WTC11 (cell line): ENCODE measurements around the gene TTC4. TPM values are rescaled to one million over a fixed set of nuclear protein-coding genes. Genes with fewer than 3 reads are reported as not detected.

Experiments used
- ATAC-seq: fragments of 200-7000 bp; cut with Tn5 transposase; 2 replicates; pipeline ENCODE4 v1.10.0; 2021; ENCODE audit warnings: mild to moderate bottlenecking, moderate library complexity
- CTCF ChIA-PET: fragments of 300-600 bp; sonication (Branson Sonifier 250); formaldehyde crosslinking; loops from one replicate; lab custom pipeline; 2021; ENCODE audit warnings: antibody characterized with exemption; lab: Charles Lee
- POLR2A ChIA-PET: fragments of 350-600 bp; sonication (Branson Sonifier 250); formaldehyde crosslinking; loops from one replicate; lab custom pipeline; 2021; ENCODE audit warnings: antibody characterized with exemption; lab: Charles Lee
- DNase-seq: peaks from one replicate; pipeline ENCODE4 v3.0.0; 2021; ENCODE audit warnings: low spot score
- H3K27ac Mint-ChIP-seq: 2 replicates; pipeline ENCODE4 v1.8.0; 2021; ENCODE audit warnings: mixed read lengths
- H3K27me3 Mint-ChIP-seq: 2 replicates; pipeline ENCODE4 v1.8.0; 2021; ENCODE audit warnings: low read depth, mild to moderate bottlenecking, moderate library complexity, mixed read lengths
- H3K36me3 Mint-ChIP-seq: 2 replicates; pipeline ENCODE4 v1.8.0; 2021; ENCODE audit warnings: mixed read lengths
- H3K4me1 Mint-ChIP-seq: 2 replicates; pipeline ENCODE4 v1.8.0; 2022; ENCODE audit warnings: mixed read lengths
- H3K4me3 Mint-ChIP-seq: 2 replicates; pipeline ENCODE4 v1.8.0; 2021; ENCODE audit warnings: mild to moderate bottlenecking, moderate library complexity, mixed read lengths
- H3K9me3 Mint-ChIP-seq: 2 replicates; pipeline ENCODE4 v1.8.0; 2021; ENCODE audit warnings: mixed read lengths
- FOXP1 ChIP-seq: sonication (generic); formaldehyde crosslinking; IDR thresholded peaks from 2 replicates; pipeline ENCODE4 v1.8.0; 2022; ENCODE audit warnings: missing genetic modification reagents, mild to moderate bottlenecking, moderate library complexity, borderline replicate concordance
- GABPB1 ChIP-seq: sonication (generic); formaldehyde crosslinking; IDR thresholded peaks from 2 replicates; pipeline ENCODE4 v1.8.1; 2023; ENCODE audit warnings: mild to moderate bottlenecking, missing genetic modification reagents
- GTF2I ChIP-seq: fragments of 250-450 bp; sonication (Bioruptor Pico); conservative IDR thresholded peaks from 2 replicates; pipeline ENCODE4 v1.4.0; 2021; ENCODE audit warnings: mild to moderate bottlenecking
- IRF2 ChIP-seq: sonication (generic); formaldehyde crosslinking; IDR thresholded peaks from 2 replicates; pipeline ENCODE4 v1.8.0; 2022; ENCODE audit warnings: low read depth, missing genetic modification reagents, borderline replicate concordance
- JAZF1 ChIP-seq: fragments of 250-450 bp; sonication (Bioruptor Pico); IDR thresholded peaks from 2 replicates; pipeline ENCODE4 v1.9.0; 2021; ENCODE audit warnings: moderate library complexity, mild to moderate bottlenecking, inconsistent platforms
- KAT7 ChIP-seq: sonication (generic); formaldehyde crosslinking; IDR thresholded peaks from 2 replicates; pipeline ENCODE4 v1.8.1; 2023; ENCODE audit warnings: missing genetic modification reagents, mild to moderate bottlenecking, borderline replicate concordance
- NFATC4 ChIP-seq: fragments of 250-450 bp; sonication (Bioruptor Pico); IDR thresholded peaks from 2 replicates; pipeline ENCODE4 v1.9.0; 2021; ENCODE audit warnings: mild to moderate bottlenecking
- NFYB ChIP-seq: sonication (generic); formaldehyde crosslinking; conservative IDR thresholded peaks from 2 replicates; pipeline ENCODE4 v1.8.0; 2022; ENCODE audit warnings: low read depth, missing genetic modification reagents
- NR2C2 ChIP-seq: sonication (generic); formaldehyde crosslinking; IDR thresholded peaks from 2 replicates; pipeline ENCODE4 v1.8.0; 2022; ENCODE audit warnings: mild to moderate bottlenecking, missing genetic modification reagents
- OVOL2 ChIP-seq: fragments of 250-450 bp; sonication (Bioruptor Pico); IDR thresholded peaks from 2 replicates; pipeline ENCODE4 v1.9.0; 2021; ENCODE audit warnings: mild to moderate bottlenecking, borderline replicate concordance
- PRRX2 ChIP-seq: fragments of 250-450 bp; sonication (Bioruptor Pico); IDR thresholded peaks from 2 replicates; pipeline ENCODE4 v1.8.0; 2021; ENCODE audit warnings: mild to moderate bottlenecking
- SMAD3 ChIP-seq: sonication (generic); formaldehyde crosslinking; IDR thresholded peaks from 2 replicates; pipeline ENCODE4 v1.8.0; 2022; ENCODE audit warnings: missing genetic modification reagents, mild to moderate bottlenecking, borderline replicate concordance
- SOX15 ChIP-seq: fragments of 250-450 bp; sonication (Bioruptor Pico); IDR thresholded peaks from 2 replicates; pipeline ENCODE4 v1.9.0; 2021; ENCODE audit warnings: mild to moderate bottlenecking
- TCF7 ChIP-seq: sonication (generic); formaldehyde crosslinking; IDR thresholded peaks from 2 replicates; pipeline ENCODE4 v1.8.0; 2022; ENCODE audit warnings: mild to moderate bottlenecking, low read depth, missing genetic modification reagents, moderate library complexity
- TEAD4 ChIP-seq: sonication (generic); formaldehyde crosslinking; IDR thresholded peaks from 2 replicates; pipeline ENCODE4 v1.8.0; 2022; ENCODE audit warnings: mild to moderate bottlenecking, missing genetic modification reagents
- TP53 ChIP-seq: sonication (generic); formaldehyde crosslinking; IDR thresholded peaks from 2 replicates; pipeline ENCODE4 v1.8.1; 2023; ENCODE audit warnings: mild to moderate bottlenecking, missing genetic modification reagents
- ZNF121 ChIP-seq: sonication (generic); formaldehyde crosslinking; IDR thresholded peaks from 2 replicates; pipeline ENCODE4 v1.8.0; 2023; ENCODE audit warnings: missing genetic modification reagents
- ZNF263 ChIP-seq: sonication (generic); formaldehyde crosslinking; IDR thresholded peaks from 2 replicates; pipeline ENCODE4 v1.8.1; 2022; ENCODE audit warnings: low read depth, mild to moderate bottlenecking, moderate library complexity, missing genetic modification reagents
- total RNA-seq: library from RNA; stranded (reverse); gene quantifications from 3 replicates; pipeline ENCODE4 v1.2.3, GENCODE V29; 2021
- TF ChIP-seq, protein P1 (sequence below): sonication (generic); formaldehyde crosslinking; IDR thresholded peaks from 2 replicates; pipeline ENCODE4 v1.8.1; 2023; ENCODE audit warnings: mild to moderate bottlenecking, moderate library complexity, missing genetic modification reagents
- TF ChIP-seq, protein P2 (sequence below): sonication (generic); formaldehyde crosslinking; IDR thresholded peaks from 2 replicates; pipeline ENCODE4 v1.8.1; 2023; ENCODE audit warnings: mild to moderate bottlenecking, missing genetic modification reagents
- TF ChIP-seq, protein P3 (sequence below): fragments of 250-450 bp; sonication (Bioruptor Pico); IDR thresholded peaks from 2 replicates; pipeline ENCODE4 v1.9.0; 2021; ENCODE audit warnings: mild to moderate bottlenecking
- TF ChIP-seq, protein P4 (sequence below): sonication (generic); formaldehyde crosslinking; IDR thresholded peaks from 2 replicates; pipeline ENCODE4 v1.8.1; 2023; ENCODE audit warnings: mild to moderate bottlenecking, missing genetic modification reagents, borderline replicate concordance

Gene TTC4
- total RNA-seq, 1 experiment from 2014 or later = 18.8 TPM

DNA sequence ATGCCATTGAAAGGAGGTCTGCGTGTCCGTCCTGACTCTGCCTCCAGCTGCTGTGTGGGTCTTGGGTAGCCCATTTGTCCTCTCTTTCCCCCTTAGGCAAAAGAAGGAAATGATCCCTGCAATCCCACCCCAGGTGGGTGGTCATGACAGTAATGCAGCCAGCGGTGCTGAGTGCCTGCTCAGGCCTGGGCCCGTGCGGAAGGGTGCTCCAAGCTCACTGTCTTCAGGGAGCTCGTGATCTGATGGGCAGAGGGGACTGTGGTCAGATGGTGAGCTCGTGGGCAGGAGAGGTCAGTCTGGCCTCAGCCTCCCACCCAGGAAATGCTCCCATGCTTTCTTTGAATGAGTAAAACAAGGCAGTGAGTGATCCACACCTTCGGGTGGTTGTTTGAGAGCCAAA lies 35.3 kb upstream of the TTC4 start:
- Mint-ChIP-seq H3K4me1 (peaks cover 10% of the 10 kb centered on the region), H3K27ac (no peak overlapping the region)
- CTCF ChIA-PET = interaction anchor here (0.7 to 2.5 kb wide), 2 partner anchors 111 to 120 kb away, joined by 4 to 10 read pairs; partner anchors contain the start of gene TTC22

DNA sequence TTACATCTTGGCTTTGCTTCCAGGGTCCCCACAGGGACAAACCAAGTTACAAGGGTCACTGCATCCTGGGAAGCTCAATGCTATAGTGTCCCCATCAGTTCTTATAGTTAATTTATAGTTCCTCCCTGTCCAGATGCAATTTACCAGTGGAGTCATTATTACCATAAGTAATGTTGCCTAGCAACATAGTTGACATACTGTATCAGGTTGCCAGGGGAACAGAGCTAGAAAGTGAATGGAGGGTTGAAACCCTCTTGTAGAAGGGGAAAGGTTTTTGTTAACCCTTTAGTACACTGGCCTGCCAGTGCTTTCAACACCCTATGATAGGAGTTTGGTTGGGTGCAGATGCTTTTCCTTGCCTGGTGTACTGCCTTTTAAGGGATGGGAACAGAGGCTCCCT lies 34.3 kb upstream of the TTC4 start:
- TF ChIP-seq JAZF1 (CRISPR knock-in tag) (no peak), IRF2 (CRISPR knock-in tag) (no peak), TEAD4 (CRISPR knock-in tag) (no peak), ZNF121 (CRISPR knock-in tag) (no peak), GTF2I (CRISPR knock-in tag) (no peak), GABPB1 (CRISPR knock-in tag) (no peak), ZNF263 (no peak)
- TF ChIP-seq, protein P1, sequence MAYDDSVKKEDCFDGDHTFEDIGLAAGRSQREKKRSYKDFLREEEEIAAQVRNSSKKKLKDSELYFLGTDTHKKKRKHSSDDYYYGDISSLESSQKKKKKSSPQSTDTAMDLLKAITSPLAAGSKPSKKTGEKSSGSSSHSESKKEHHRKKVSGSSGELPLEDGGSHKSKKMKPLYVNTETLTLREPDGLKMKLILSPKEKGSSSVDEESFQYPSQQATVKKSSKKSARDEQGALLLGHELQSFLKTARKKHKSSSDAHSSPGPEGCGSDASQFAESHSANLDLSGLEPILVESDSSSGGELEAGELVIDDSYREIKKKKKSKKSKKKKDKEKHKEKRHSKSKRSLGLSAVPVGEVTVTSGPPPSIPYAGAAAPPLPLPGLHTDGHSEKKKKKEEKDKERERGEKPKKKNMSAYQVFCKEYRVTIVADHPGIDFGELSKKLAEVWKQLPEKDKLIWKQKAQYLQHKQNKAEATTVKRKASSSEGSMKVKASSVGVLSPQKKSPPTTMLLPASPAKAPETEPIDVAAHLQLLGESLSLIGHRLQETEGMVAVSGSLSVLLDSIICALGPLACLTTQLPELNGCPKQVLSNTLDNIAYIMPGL (CRISPR knock-in tag) = no peak
- TF ChIP-seq, protein P2, sequence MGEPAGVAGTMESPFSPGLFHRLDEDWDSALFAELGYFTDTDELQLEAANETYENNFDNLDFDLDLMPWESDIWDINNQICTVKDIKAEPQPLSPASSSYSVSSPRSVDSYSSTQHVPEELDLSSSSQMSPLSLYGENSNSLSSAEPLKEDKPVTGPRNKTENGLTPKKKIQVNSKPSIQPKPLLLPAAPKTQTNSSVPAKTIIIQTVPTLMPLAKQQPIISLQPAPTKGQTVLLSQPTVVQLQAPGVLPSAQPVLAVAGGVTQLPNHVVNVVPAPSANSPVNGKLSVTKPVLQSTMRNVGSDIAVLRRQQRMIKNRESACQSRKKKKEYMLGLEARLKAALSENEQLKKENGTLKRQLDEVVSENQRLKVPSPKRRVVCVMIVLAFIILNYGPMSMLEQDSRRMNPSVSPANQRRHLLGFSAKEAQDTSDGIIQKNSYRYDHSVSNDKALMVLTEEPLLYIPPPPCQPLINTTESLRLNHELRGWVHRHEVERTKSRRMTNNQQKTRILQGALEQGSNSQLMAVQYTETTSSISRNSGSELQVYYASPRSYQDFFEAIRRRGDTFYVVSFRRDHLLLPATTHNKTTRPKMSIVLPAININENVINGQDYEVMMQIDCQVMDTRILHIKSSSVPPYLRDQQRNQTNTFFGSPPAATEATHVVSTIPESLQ (CRISPR knock-in tag) = no peak
- TF ChIP-seq, protein P3, sequence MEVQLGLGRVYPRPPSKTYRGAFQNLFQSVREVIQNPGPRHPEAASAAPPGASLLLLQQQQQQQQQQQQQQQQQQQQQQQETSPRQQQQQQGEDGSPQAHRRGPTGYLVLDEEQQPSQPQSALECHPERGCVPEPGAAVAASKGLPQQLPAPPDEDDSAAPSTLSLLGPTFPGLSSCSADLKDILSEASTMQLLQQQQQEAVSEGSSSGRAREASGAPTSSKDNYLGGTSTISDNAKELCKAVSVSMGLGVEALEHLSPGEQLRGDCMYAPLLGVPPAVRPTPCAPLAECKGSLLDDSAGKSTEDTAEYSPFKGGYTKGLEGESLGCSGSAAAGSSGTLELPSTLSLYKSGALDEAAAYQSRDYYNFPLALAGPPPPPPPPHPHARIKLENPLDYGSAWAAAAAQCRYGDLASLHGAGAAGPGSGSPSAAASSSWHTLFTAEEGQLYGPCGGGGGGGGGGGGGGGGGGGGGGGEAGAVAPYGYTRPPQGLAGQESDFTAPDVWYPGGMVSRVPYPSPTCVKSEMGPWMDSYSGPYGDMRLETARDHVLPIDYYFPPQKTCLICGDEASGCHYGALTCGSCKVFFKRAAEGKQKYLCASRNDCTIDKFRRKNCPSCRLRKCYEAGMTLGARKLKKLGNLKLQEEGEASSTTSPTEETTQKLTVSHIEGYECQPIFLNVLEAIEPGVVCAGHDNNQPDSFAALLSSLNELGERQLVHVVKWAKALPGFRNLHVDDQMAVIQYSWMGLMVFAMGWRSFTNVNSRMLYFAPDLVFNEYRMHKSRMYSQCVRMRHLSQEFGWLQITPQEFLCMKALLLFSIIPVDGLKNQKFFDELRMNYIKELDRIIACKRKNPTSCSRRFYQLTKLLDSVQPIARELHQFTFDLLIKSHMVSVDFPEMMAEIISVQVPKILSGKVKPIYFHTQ (CRISPR knock-in tag) = no peak
- TF ChIP-seq, all 79 proteins: peak for 0
- DNase-seq (no peak), ATAC-seq (no peak)
- H3K36me3 Mint-ChIP-seq = no peaks in the 10 kb centered on the region
- no peaks in the 10 kb centered on the region for H3K9me3 Mint-ChIP-seq
- CTCF ChIA-PET = interaction anchor here (0.7 to 0.9 kb wide), 2 partner anchors 9 to 150 kb away, joined by 3 read pairs; no protein-coding TSS in a partner anchor
- H3K27ac Mint-ChIP-seq = no peak overlapping the region
- POLR2A ChIA-PET = no interaction called here
- H3K4me1 Mint-ChIP-seq = peaks cover 10% of the 10 kb centered on the region
- peaks cover 3% of the 10 kb centered on the region; the same call in 1 of the 2 replicates for H3K27me3 Mint-ChIP-seq
- H3K4me3 Mint-ChIP-seq = no peak overlapping the region

More for the DNA sequence above, 35.3 kb upstream of the TTC4 start:
- Mint-ChIP-seq H3K9me3 (no peaks in the 10 kb centered on the region), H3K36me3 (no peaks in the 10 kb centered on the region), H3K27me3 (peaks cover 3% of the 10 kb centered on the region; the same call in 1 of the 2 replicates), H3K4me3 (no peak overlapping the region)
- POLR2A ChIA-PET = no interaction called here
- DNase-seq = no peak
- TF ChIP-seq NR2C2 (CRISPR knock-in tag) (no peak), NFATC4 (CRISPR knock-in tag) (no peak), TP53 (no peak), TEAD4 (CRISPR knock-in tag) (no peak), SOX15 (CRISPR knock-in tag) (no peak), NFYB (no peak), TCF7 (no peak), PRRX2 (CRISPR knock-in tag) (no peak), SMAD3 (CRISPR knock-in tag) (no peak), JAZF1 (CRISPR knock-in tag) (no peak), FOXP1 (CRISPR knock-in tag) (no peak), OVOL2 (no peak), KAT7 (CRISPR knock-in tag) (no peak)
- TF ChIP-seq, protein P4, sequence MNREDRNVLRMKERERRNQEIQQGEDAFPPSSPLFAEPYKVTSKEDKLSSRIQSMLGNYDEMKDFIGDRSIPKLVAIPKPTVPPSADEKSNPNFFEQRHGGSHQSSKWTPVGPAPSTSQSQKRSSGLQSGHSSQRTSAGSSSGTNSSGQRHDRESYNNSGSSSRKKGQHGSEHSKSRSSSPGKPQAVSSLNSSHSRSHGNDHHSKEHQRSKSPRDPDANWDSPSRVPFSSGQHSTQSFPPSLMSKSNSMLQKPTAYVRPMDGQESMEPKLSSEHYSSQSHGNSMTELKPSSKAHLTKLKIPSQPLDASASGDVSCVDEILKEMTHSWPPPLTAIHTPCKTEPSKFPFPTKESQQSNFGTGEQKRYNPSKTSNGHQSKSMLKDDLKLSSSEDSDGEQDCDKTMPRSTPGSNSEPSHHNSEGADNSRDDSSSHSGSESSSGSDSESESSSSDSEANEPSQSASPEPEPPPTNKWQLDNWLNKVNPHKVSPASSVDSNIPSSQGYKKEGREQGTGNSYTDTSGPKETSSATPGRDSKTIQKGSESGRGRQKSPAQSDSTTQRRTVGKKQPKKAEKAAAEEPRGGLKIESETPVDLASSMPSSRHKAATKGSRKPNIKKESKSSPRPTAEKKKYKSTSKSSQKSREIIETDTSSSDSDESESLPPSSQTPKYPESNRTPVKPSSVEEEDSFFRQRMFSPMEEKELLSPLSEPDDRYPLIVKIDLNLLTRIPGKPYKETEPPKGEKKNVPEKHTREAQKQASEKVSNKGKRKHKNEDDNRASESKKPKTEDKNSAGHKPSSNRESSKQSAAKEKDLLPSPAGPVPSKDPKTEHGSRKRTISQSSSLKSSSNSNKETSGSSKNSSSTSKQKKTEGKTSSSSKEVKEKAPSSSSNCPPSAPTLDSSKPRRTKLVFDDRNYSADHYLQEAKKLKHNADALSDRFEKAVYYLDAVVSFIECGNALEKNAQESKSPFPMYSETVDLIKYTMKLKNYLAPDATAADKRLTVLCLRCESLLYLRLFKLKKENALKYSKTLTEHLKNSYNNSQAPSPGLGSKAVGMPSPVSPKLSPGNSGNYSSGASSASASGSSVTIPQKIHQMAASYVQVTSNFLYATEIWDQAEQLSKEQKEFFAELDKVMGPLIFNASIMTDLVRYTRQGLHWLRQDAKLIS = no peak
- no peak for ATAC-seq
